CD8-positive, alpha-beta memory T cell (primary cell): ENCODE data around the gene ZNF865. TPM values are rescaled to one million over a fixed set of nuclear protein-coding genes. Genes with fewer than 3 reads are reported as not detected.

ENCODE experiments used
- CTCF ChIA-PET: fragments of 350-600 bp; sonication (Branson Sonifier 250); formaldehyde crosslinking; loops from one replicate; lab custom pipeline; 2021; ENCODE audit warnings: antibody characterized with exemption; lab: Charles Lee
- POLR2A ChIA-PET: fragments of 350-600 bp; sonication (Branson Sonifier 250); formaldehyde crosslinking; loops from one replicate; lab custom pipeline; 2021; ENCODE audit warnings: antibody characterized with exemption; lab: Charles Lee
- DNase-seq, 5 donors: peaks; one replicate each; pipeline versions ENCODE4 v3.0.0 to v3.0.0-alpha.2; 2020 to 2022; ENCODE audit warnings: mixed read lengths in 1 of 5
- H3K27ac ChIP-seq: one replicate; pipeline ENCODE4 v1.7.0; 2013; ENCODE audit warnings: low read depth, mild to moderate bottlenecking, low read length, moderate library complexity
- H3K27me3 ChIP-seq: 2 replicates; pipeline ENCODE4 v1.7.0; 2013; ENCODE audit warnings: low read length, mild to moderate bottlenecking; ENCODE audit not compliant: insufficient read depth, poor library complexity, severe bottlenecking
- H3K36me3 ChIP-seq: 2 replicates; pipeline ENCODE4 v1.7.0; 2013; ENCODE audit warnings: mild to moderate bottlenecking, low read length, moderate library complexity; ENCODE audit not compliant: insufficient read depth
- H3K4me1 ChIP-seq: 2 replicates; pipeline ENCODE4 v1.7.0; 2013; ENCODE audit warnings: mild to moderate bottlenecking, low read length, moderate library complexity; ENCODE audit not compliant: insufficient read depth
- H3K4me3 ChIP-seq: 2 replicates; pipeline ENCODE4 v1.7.0; 2013; ENCODE audit warnings: mild to moderate bottlenecking, low read length
- H3K9me3 ChIP-seq: 2 replicates; pipeline ENCODE4 v1.7.0; 2013; ENCODE audit warnings: mild to moderate bottlenecking, low read length
- H3K27ac Mint-ChIP-seq, 8 donors: one replicate each; pipeline ENCODE4 v1.8.0; 2020 to 2021; ENCODE audit warnings: mixed read lengths in 8 of 8, mild to moderate bottlenecking in 6 of 8, inconsistent platforms in 3 of 8, moderate library complexity in 3 of 8
- H3K27me3 Mint-ChIP-seq, 2 donors: one replicate each; pipeline ENCODE4 v1.8.0; 2020 to 2021; ENCODE audit warnings: mixed read lengths in 2 of 2, mild to moderate bottlenecking in 1 of 2, moderate library complexity in 1 of 2
- H3K36me3 Mint-ChIP-seq, 3 donors: one replicate each; pipeline ENCODE4 v1.8.0; 2020 to 2021; ENCODE audit warnings: mixed read lengths in 3 of 3, inconsistent platforms in 1 of 3, mild to moderate bottlenecking in 1 of 3
- H3K4me1 Mint-ChIP-seq, 3 donors: one replicate each; pipeline ENCODE4 v1.8.0; 2020 to 2021; ENCODE audit warnings: mixed read lengths in 3 of 3, inconsistent platforms in 1 of 3, mild to moderate bottlenecking in 1 of 3
- H3K4me3 Mint-ChIP-seq, 7 donors: one replicate each; pipeline ENCODE4 v1.8.0; 2020 to 2021; ENCODE audit warnings: mixed read lengths in 7 of 7, mild to moderate bottlenecking in 6 of 7, moderate library complexity in 4 of 7, inconsistent platforms in 2 of 7
- H3K9me3 Mint-ChIP-seq, 5 donors: one replicate each; pipeline ENCODE4 v1.8.0; 2020 to 2022; ENCODE audit warnings: mixed read lengths in 5 of 5, mild to moderate bottlenecking in 3 of 5, moderate library complexity in 2 of 5, inconsistent platforms in 1 of 5
- polyA plus RNA-seq: library from polyadenylated mRNA; unstranded; fragments of 300-500 nt; fragmentation: Illumina TruSeq; gene quantifications from one replicate; pipeline ENCODE4 v1.2.3, GENCODE V29; 2021
- total RNA-seq, 2 experiments: library from RNA; stranded (reverse); gene quantifications; one replicate each; pipeline ENCODE4 v1.2.3, GENCODE V29; 2021

Gene ZNF865
- total and polyA plus RNA-seq, 3 experiments from 2014 or later: 0.21 to 15.3 (median 12.7) TPM

DNA sequence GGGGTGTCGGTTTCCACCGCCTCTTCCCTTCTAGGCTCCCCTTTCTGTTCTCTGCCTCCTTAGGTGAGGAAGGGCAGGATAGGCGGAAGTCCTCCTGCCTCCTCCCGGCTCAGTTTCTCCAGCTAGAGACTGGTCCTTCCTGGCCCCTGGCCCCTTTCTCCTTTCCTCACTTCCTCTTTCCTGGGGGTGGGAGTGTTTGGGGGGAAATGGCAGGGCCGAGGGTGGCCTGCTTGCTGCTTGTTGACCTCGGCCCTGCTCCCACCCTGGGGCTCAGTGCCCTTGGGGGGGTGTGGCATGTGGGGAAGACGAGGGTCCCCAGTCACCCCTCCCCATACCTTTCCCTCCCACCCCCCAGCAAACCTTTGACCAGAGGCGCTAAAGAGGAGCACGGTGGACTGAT is 54.4 kb downstream of the ZNF865 start:
- POLR2A ChIA-PET: no interaction called here

GRCh38 chr19:55660404-55660803 is 55.0 kb downstream of the ZNF865 start:
- Histone ChIP-seq H3K27me3 (no peaks in the 10 kb centered on the region), H3K9me3 (no peaks in the 10 kb centered on the region), H3K27ac (no peak overlapping the region), H3K4me1 (peaks cover 44% of the 10 kb centered on the region), H3K4me3 (no peak overlapping the region), H3K36me3 (peaks cover 54% of the 10 kb centered on the region)
- POLR2A ChIA-PET: no interaction called here
- H3K27ac Mint-ChIP-seq: peak overlapping the region in 1 of 8 donors; percentile 68
- DNase-seq: no peak
- peaks cover 0 to 1% of the 10 kb centered on the region in 2 donors for H3K27me3 Mint-ChIP-seq
- H3K4me3 Mint-ChIP-seq: no peak overlapping the region
- H3K36me3 Mint-ChIP-seq: peaks cover 9 to 77% (median 19%) of the 10 kb centered on the region in 3 donors
- peaks cover 51 to 85% (median 59%) of the 10 kb centered on the region in 3 donors for H3K4me1 Mint-ChIP-seq
- H3K9me3 Mint-ChIP-seq: no peaks in the 10 kb centered on the region
- CTCF ChIA-PET: no interaction called here

More for the DNA sequence above, 54.4 kb downstream of the ZNF865 start:
- Histone ChIP-seq H3K27ac (no peak overlapping the region), H3K36me3 (peaks cover 54% of the 10 kb centered on the region), H3K9me3 (no peaks in the 10 kb centered on the region), H3K4me3 (no peak overlapping the region), H3K27me3 (no peaks in the 10 kb centered on the region), H3K4me1 (peaks cover 44% of the 10 kb centered on the region)
- Mint-ChIP-seq H3K27me3 (peaks cover 0 to 1% of the 10 kb centered on the region in 2 donors), H3K27ac (peak overlapping the region in 5 of 8 donors; percentile 56 to 94 (median 85)), H3K36me3 (peaks cover 9 to 77% (median 19%) of the 10 kb centered on the region in 3 donors), H3K4me1 (peaks cover 51 to 83% (median 59%) of the 10 kb centered on the region in 3 donors), H3K9me3 (no peaks in the 10 kb centered on the region), H3K4me3 (peak overlapping the region in 5 of 7 donors; percentile 31 to 84 (median 61))
- no peak for DNase-seq
- CTCF ChIA-PET: interaction anchor here (1.6 kb wide), 1 partner anchor 9 kb away, joined by 3 read pairs; no protein-coding TSS in a partner anchor

GRCh38 chr19:55660991-55661390 is 55.5 kb downstream of the ZNF865 start:
- H3K4me1 ChIP-seq: peaks cover 38% of the 10 kb centered on the region
- H3K27me3 Mint-ChIP-seq: peaks cover 0 to 1% of the 10 kb centered on the region in 2 donors
- peaks cover 46 to 82% (median 53%) of the 10 kb centered on the region in 3 donors for H3K4me1 Mint-ChIP-seq
- H3K27me3 ChIP-seq: no peaks in the 10 kb centered on the region
- CTCF ChIA-PET: no interaction called here
- peaks cover 59% of the 10 kb centered on the region for H3K36me3 ChIP-seq
- H3K4me3 Mint-ChIP-seq: no peak overlapping the region
- no peak overlapping the region for H3K27ac ChIP-seq
- POLR2A ChIA-PET: no interaction called here
- no peak for DNase-seq
- peaks cover 9 to 75% (median 19%) of the 10 kb centered on the region in 3 donors for H3K36me3 Mint-ChIP-seq
- no peak overlapping the region for H3K4me3 ChIP-seq
- H3K9me3 ChIP-seq: no peaks in the 10 kb centered on the region
- H3K9me3 Mint-ChIP-seq: no peaks in the 10 kb centered on the region
- H3K27ac Mint-ChIP-seq: peak overlapping the region in 1 of 8 donors; percentile 11

GRCh38 chr19:55661826-55662225 is 56.4 kb downstream of the ZNF865 start:
- Histone ChIP-seq H3K36me3 (peaks cover 67% of the 10 kb centered on the region), H3K27ac (no peak overlapping the region), H3K4me1 (peaks cover 30% of the 10 kb centered on the region), H3K9me3 (no peaks in the 10 kb centered on the region), H3K27me3 (no peaks in the 10 kb centered on the region), H3K4me3 (no peak overlapping the region)
- H3K4me3 Mint-ChIP-seq: peak overlapping the region in 2 of 7 donors; percentile 13 to 44
- peaks cover 0 to 1% of the 10 kb centered on the region in 2 donors for H3K27me3 Mint-ChIP-seq
- peak overlapping the region in 6 of 8 donors; percentile 1 to 80 (median 23) for H3K27ac Mint-ChIP-seq
- CTCF ChIA-PET: no interaction called here
- POLR2A ChIA-PET: no interaction called here
- DNase-seq: no peak
- H3K9me3 Mint-ChIP-seq: no peaks in the 10 kb centered on the region
- H3K4me1 Mint-ChIP-seq: peaks cover 37 to 82% (median 45%) of the 10 kb centered on the region in 3 donors
- peaks cover 9 to 80% (median 19%) of the 10 kb centered on the region in 3 donors for H3K36me3 Mint-ChIP-seq

DNA sequence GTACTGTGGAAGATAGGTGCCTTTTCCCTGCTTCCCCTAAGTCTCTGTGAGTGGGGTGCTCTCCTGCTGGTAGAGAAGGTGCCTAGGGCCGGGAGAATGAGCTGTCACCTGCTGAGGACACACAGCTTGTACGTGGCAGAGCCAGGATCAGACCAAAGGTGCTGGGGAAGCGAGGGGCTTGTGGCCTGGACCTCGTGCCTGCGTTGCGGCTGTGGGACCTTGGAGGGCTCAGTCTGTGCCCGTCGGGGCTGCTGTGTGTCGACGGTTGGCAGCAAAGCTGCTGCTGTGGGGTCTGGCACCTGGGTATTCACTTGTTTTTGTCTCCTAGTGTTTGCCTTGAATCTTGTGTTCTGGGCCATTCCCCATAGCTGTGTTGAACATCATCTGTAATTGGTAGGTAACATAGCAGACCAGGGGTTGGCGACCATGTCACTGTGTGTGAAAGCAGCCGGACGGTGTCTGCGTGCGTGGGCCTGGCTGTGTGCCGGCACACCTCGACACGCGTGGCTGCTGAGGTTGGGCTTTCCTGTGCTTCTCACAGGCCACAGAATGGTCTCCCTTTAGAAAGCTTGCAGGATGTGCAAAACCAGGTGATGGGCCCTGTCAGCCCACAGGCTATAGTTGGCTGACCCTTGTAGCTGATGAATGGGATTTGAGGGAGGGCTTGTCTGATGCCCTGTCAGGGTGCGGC is 58.5 kb downstream of the ZNF865 start:
- peaks cover 87% of the 10 kb centered on the region for H3K36me3 ChIP-seq
- ChIA-PET CTCF (interaction anchor here (1.5 kb wide), 1 partner anchor 10 kb away, joined by 5 read pairs; no protein-coding TSS in a partner anchor), POLR2A (interaction anchor here (0.7 kb wide), 1 partner anchor 17 kb away, joined by 3 read pairs; no protein-coding TSS in a partner anchor)
- DNase-seq: no peak
- Mint-ChIP-seq H3K27ac (peak overlapping the region in 2 of 8 donors; percentile 48 to 66), H3K27me3 (peaks cover 0 to 1% of the 10 kb centered on the region in 2 donors), H3K9me3 (no peaks in the 10 kb centered on the region), H3K36me3 (peaks cover 9 to 87% (median 20%) of the 10 kb centered on the region in 3 donors), H3K4me3 (no peak overlapping the region), H3K4me1 (peaks cover 20 to 72% (median 27%) of the 10 kb centered on the region in 3 donors)
- peaks cover 9% of the 10 kb centered on the region for H3K4me1 ChIP-seq
- H3K9me3 ChIP-seq: no peaks in the 10 kb centered on the region
- H3K4me3 ChIP-seq: no peak overlapping the region
- no peak overlapping the region for H3K27ac ChIP-seq
- H3K27me3 ChIP-seq: no peaks in the 10 kb centered on the region

GRCh38 chr19:55666343-55667005 is 61.0 kb downstream of the ZNF865 start:
- no peaks in the 10 kb centered on the region for H3K9me3 ChIP-seq
- DNase-seq: no peak
- H3K36me3 Mint-ChIP-seq: peaks cover 9 to 90% (median 18%) of the 10 kb centered on the region in 3 donors
- CTCF ChIA-PET: interaction anchor here (2.9 kb wide), 1 partner anchor 13 kb away, joined by 12 read pairs; the partner anchor contains the start of gene U2AF2
- H3K36me3 ChIP-seq: peaks cover 80% of the 10 kb centered on the region
- H3K27ac Mint-ChIP-seq: peak overlapping the region in 2 of 8 donors; percentile 10 to 58
- POLR2A ChIA-PET: no interaction called here
- peaks cover 16% of the 10 kb centered on the region for H3K4me1 ChIP-seq
- no peak overlapping the region for H3K4me3 Mint-ChIP-seq
- H3K27me3 ChIP-seq: no peaks in the 10 kb centered on the region
- peaks cover 23 to 76% (median 24%) of the 10 kb centered on the region in 3 donors for H3K4me1 Mint-ChIP-seq
- H3K27ac ChIP-seq: no peak overlapping the region
- no peaks in the 10 kb centered on the region for H3K9me3 Mint-ChIP-seq
- peaks cover 0 to 1% of the 10 kb centered on the region in 2 donors for H3K27me3 Mint-ChIP-seq
- no peak overlapping the region for H3K4me3 ChIP-seq
